HepG2 (cell line): Measurements from ENCODE around the gene APBA1. TPM values are rescaled to one million over a fixed set of nuclear protein-coding genes. Genes with fewer than 3 reads are reported as not detected.

ENCODE experiments used
- CEBPB ChIP-seq: IDR thresholded peaks from 2 replicates; pipeline ENCODE4 v1.6.1; 2011; ENCODE audit warnings: low read depth, low read length, improper control_type of control experiment, borderline replicate concordance
- KDM2A ChIP-seq: sonication (generic); formaldehyde crosslinking; IDR thresholded peaks from 2 replicates; pipeline ENCODE4 v1.4.0; 2020; ENCODE audit warnings: low read depth, missing genetic modification reagents, borderline replicate concordance
- SAP130 ChIP-seq: IDR thresholded peaks from 2 replicates; pipeline ENCODE4 v1.6.1; 2016; ENCODE audit warnings: low read depth
- ZNF12 ChIP-seq: sonication (generic); formaldehyde crosslinking; IDR thresholded peaks from 2 replicates; pipeline ENCODE4 v1.5.0; 2020; ENCODE audit warnings: missing genetic modification reagents
- ZUFSP ChIP-seq: sonication (generic); formaldehyde crosslinking; IDR thresholded peaks from 2 replicates; pipeline ENCODE4 v1.9.0; 2021; ENCODE audit warnings: missing genetic modification reagents, mild to moderate bottlenecking, borderline replicate concordance
- polyA plus RNA-seq, 8 experiments: library from polyadenylated mRNA; depleted of rRNA in 3 of 8; stranded (reverse) in 7 of 8; unstranded in 1 of 8; fragments of >200 nt; fragmentation: Illumina TruSeq in 4 of 8; extraction: Trizol in 4 of 8; gene quantifications; 2 replicates each; pipeline versions ENCODE4 v1.2.1 to v1.2.3, GENCODE V29; 2011 to 2016; ENCODE audit warnings: low read depth in 4 of 8, missing spikeins in 1 of 8, mixed read lengths in 1 of 8; ENCODE audit not compliant: insufficient read depth in 1 of 8
- total RNA-seq, 5 experiments: library from RNA; depleted of rRNA; stranded (reverse); fragments of >200 nt; fragmentation: Illumina TruSeq; extraction: Trizol; gene quantifications; 2 replicates each; pipeline ENCODE4 v1.2.3, GENCODE V29; 2016; ENCODE audit warnings: low read depth in 1 of 5
- TF ChIP-seq, protein P1 (sequence below): sonication (generic); formaldehyde crosslinking; IDR thresholded peaks from 2 replicates; pipeline ENCODE4 v1.4.0; 2020; ENCODE audit warnings: missing genetic modification reagents
- TF ChIP-seq, protein P2 (sequence below): sonication (generic); formaldehyde crosslinking; IDR thresholded peaks from 2 replicates; pipeline ENCODE4 v1.4.0; 2020; ENCODE audit warnings: missing genetic modification reagents, borderline replicate concordance

APBA1 gene
- total and polyA plus RNA-seq, 2 of the 13 experiments (the other 11 are each of a cell fraction or from before 2014, with no cell fraction given) = 0.15 TPM; not detected in 1

DNA sequence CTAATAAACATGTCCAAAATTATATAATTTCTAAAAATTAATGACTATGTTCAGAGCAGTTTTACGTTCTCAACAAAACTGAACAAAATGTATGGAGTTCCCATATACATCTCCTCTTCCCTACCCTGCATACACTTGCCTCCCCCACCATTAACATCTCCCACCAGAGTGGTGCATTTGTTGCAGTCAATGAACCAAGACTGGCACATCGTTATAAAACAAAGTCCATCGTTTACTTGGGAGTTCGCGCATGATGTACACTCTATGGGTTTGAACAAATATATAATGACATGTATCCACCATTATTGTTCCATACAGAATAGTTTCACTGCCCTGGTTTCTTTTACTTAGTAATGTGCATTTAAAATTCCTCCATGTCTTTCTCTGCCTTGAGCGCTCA lies 130.1 kb downstream of the APBA1 start (continued):
- no peak for TF ChIP-seq ZNF12
- TF ChIP-seq ZUFSP (CRISPR knock-in tag) = no peak
- TF ChIP-seq CEBPB = no peak
- TF ChIP-seq, protein P1, sequence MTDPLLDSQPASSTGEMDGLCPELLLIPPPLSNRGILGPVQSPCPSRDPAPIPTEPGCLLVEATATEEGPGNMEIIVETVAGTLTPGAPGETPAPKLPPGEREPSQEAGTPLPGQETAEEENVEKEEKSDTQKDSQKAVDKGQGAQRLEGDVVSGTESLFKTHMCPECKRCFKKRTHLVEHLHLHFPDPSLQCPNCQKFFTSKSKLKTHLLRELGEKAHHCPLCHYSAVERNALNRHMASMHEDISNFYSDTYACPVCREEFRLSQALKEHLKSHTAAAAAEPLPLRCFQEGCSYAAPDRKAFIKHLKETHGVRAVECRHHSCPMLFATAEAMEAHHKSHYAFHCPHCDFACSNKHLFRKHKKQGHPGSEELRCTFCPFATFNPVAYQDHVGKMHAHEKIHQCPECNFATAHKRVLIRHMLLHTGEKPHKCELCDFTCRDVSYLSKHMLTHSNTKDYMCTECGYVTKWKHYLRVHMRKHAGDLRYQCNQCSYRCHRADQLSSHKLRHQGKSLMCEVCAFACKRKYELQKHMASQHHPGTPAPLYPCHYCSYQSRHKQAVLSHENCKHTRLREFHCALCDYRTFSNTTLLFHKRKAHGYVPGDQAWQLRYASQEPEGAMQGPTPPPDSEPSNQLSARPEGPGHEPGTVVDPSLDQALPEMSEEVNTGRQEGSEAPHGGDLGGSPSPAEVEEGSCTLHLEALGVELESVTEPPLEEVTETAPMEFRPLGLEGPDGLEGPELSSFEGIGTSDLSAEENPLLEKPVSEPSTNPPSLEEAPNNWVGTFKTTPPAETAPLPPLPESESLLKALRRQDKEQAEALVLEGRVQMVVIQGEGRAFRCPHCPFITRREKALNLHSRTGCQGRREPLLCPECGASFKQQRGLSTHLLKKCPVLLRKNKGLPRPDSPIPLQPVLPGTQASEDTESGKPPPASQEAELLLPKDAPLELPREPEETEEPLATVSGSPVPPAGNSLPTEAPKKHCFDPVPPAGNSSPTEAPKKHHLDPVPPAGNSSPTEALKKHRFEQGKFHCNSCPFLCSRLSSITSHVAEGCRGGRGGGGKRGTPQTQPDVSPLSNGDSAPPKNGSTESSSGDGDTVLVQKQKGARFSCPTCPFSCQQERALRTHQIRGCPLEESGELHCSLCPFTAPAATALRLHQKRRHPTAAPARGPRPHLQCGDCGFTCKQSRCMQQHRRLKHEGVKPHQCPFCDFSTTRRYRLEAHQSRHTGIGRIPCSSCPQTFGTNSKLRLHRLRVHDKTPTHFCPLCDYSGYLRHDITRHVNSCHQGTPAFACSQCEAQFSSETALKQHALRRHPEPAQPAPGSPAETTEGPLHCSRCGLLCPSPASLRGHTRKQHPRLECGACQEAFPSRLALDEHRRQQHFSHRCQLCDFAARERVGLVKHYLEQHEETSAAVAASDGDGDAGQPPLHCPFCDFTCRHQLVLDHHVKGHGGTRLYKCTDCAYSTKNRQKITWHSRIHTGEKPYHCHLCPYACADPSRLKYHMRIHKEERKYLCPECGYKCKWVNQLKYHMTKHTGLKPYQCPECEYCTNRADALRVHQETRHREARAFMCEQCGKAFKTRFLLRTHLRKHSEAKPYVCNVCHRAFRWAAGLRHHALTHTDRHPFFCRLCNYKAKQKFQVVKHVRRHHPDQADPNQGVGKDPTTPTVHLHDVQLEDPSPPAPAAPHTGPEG (CRISPR knock-in tag) = no peak
- TF ChIP-seq SAP130 (CRISPR knock-in tag) = no peak
- TF ChIP-seq KDM2A (CRISPR knock-in tag) = no peak
- TF ChIP-seq, protein P2, sequence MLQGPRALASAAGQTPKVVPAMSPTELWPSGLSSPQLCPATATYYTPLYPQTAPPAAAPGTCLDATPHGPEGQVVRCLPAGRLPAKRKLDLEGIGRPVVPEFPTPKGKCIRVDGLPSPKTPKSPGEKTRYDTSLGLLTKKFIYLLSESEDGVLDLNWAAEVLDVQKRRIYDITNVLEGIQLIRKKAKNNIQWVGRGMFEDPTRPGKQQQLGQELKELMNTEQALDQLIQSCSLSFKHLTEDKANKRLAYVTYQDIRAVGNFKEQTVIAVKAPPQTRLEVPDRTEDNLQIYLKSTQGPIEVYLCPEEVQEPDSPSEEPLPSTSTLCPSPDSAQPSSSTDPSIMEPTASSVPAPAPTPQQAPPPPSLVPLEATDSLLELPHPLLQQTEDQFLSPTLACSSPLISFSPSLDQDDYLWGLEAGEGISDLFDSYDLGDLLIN = no peak
